Measurements from ENCODE around the gene SLC37A2. TPM values are rescaled to one million over a fixed set of nuclear protein-coding genes. Genes with fewer than 3 reads are reported as not detected.
"Not testable (repeated sequence)": the region's sequence is repeated elsewhere in the genome, so short reads cannot be mapped to it uniquely, and the experiment has no call there.

Gene SLC37A2
- total RNA-seq, 1 donor from 2014 or later, result 0.64 TPM

DNA sequence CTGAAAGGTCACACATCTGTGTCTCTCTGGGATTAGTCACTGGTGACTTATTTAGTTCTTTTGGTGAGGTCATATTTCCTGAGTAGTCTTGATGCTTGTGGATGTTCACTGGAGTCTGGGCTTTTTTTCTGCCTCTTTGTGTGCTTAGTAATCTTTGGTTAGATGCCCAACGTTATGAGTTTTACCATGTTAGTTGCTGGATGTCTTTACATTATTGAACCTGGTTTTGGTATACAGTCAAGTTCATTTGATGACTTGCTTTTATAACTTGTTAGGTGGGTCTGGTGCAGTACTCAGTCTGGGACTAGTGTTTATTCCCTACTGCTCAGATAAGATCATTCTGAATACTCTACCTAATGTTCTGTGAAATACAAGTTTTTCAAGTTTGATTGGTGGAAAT, 26.2 kb upstream of the SLC37A2 start:
- no peaks in the 10 kb centered on the region for H3K4me1 Mint-ChIP-seq (ENCODE audit: unreplicated experiment)
- TF ChIP-seq, protein P1, sequence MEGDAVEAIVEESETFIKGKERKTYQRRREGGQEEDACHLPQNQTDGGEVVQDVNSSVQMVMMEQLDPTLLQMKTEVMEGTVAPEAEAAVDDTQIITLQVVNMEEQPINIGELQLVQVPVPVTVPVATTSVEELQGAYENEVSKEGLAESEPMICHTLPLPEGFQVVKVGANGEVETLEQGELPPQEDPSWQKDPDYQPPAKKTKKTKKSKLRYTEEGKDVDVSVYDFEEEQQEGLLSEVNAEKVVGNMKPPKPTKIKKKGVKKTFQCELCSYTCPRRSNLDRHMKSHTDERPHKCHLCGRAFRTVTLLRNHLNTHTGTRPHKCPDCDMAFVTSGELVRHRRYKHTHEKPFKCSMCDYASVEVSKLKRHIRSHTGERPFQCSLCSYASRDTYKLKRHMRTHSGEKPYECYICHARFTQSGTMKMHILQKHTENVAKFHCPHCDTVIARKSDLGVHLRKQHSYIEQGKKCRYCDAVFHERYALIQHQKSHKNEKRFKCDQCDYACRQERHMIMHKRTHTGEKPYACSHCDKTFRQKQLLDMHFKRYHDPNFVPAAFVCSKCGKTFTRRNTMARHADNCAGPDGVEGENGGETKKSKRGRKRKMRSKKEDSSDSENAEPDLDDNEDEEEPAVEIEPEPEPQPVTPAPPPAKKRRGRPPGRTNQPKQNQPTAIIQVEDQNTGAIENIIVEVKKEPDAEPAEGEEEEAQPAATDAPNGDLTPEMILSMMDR (IDR thresholded peaks at IDR 0.05), result no peak
- no peaks in the 10 kb centered on the region for H3K27me3 Mint-ChIP-seq (ENCODE audit: unreplicated experiment)
- peaks cover 3% of the 10 kb centered on the region for H3K36me3 Mint-ChIP-seq (ENCODE audit: unreplicated experiment)
- H3K27ac Mint-ChIP-seq (ENCODE audit: unreplicated experiment), result no peak overlapping the region
- no peak overlapping the region for H3K4me3 Mint-ChIP-seq (ENCODE audit: unreplicated experiment)
- DNase-seq (ENCODE audit: extremely low spot score, unreplicated experiment), result no peak
- H3K9me3 Mint-ChIP-seq (ENCODE audit: unreplicated experiment), result peaks cover 34% of the 10 kb centered on the region

DNA sequence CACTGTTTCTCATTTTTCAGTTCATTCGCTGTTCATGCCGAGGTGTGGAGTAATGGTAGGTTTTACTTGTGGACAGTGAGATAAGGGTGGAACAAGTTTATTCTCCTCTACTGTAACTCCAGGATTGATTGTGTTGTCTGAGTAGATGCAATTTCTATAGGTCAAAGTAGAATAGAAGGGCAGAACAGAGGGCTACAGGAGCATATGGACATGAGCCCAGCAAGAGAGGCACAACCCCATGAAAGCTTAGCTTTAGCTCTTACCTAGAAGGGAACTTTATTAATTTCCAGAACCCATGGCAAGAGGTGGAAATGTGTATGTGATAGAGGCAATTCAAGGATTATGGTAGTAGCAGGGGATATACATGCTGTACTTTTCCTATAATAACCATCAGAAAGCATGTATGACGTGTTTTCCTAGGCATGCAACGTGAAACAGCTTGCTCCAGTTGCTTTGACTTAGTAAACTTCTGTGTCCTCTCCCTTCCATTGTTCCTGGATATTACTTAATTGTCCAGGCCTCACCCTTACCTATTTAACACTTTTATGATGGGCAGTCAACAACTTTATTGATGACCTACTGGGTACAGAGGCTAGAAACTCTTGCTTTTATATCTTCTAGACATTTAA, 13.8 kb upstream of the SLC37A2 start:
- TF ChIP-seq, protein P1 (IDR thresholded peaks at IDR 0.05), result no peak
- H3K27me3 Mint-ChIP-seq (ENCODE audit: unreplicated experiment), result no peaks in the 10 kb centered on the region
- no peak for DNase-seq (ENCODE audit: extremely low spot score, unreplicated experiment)
- H3K36me3 Mint-ChIP-seq (ENCODE audit: unreplicated experiment), result no peaks in the 10 kb centered on the region
- H3K4me1 Mint-ChIP-seq (ENCODE audit: unreplicated experiment), result no peaks in the 10 kb centered on the region
- H3K27ac Mint-ChIP-seq (ENCODE audit: unreplicated experiment), result no peak overlapping the region
- no peak overlapping the region for H3K4me3 Mint-ChIP-seq (ENCODE audit: unreplicated experiment)
- H3K9me3 Mint-ChIP-seq (ENCODE audit: unreplicated experiment), result peaks cover 4% of the 10 kb centered on the region

- H3K4me1 Mint-ChIP-seq (ENCODE audit: unreplicated experiment), result peaks cover 2% of the 10 kb centered on the region
- no peak overlapping the region for H3K27ac Mint-ChIP-seq (ENCODE audit: unreplicated experiment)
- TF ChIP-seq, protein P1 (IDR thresholded peaks at IDR 0.05), result no peak
- no peak for DNase-seq (ENCODE audit: extremely low spot score, unreplicated experiment)
- H3K27me3 Mint-ChIP-seq (ENCODE audit: unreplicated experiment), result no peaks in the 10 kb centered on the region
- no peak overlapping the region for H3K4me3 Mint-ChIP-seq (ENCODE audit: unreplicated experiment)
- no peaks in the 10 kb centered on the region for H3K9me3 Mint-ChIP-seq (ENCODE audit: unreplicated experiment)
- no peaks in the 10 kb centered on the region for H3K36me3 Mint-ChIP-seq (ENCODE audit: unreplicated experiment)
Measured at GRCh38 chr11:125052047-125052446, 11.1 kb upstream of the SLC37A2 start.

- H3K36me3 Mint-ChIP-seq (ENCODE audit: unreplicated experiment), result no peaks in the 10 kb centered on the region
- TF ChIP-seq, protein P1 (IDR thresholded peaks at IDR 0.05), result no peak
- no peaks in the 10 kb centered on the region for H3K27me3 Mint-ChIP-seq (ENCODE audit: unreplicated experiment)
- H3K4me1 Mint-ChIP-seq (ENCODE audit: unreplicated experiment), result peaks cover 4% of the 10 kb centered on the region
- DNase-seq (ENCODE audit: extremely low spot score, unreplicated experiment), result no peak
- no peak overlapping the region for H3K27ac Mint-ChIP-seq (ENCODE audit: unreplicated experiment)
- no peaks in the 10 kb centered on the region for H3K9me3 Mint-ChIP-seq (ENCODE audit: unreplicated experiment)
- no peak overlapping the region for H3K4me3 Mint-ChIP-seq (ENCODE audit: unreplicated experiment)
Measured at GRCh38 chr11:125053167-125053566, 9.9 kb upstream of the SLC37A2 start.

- no peaks in the 10 kb centered on the region for H3K9me3 Mint-ChIP-seq (ENCODE audit: unreplicated experiment)
- no peak overlapping the region for H3K4me3 Mint-ChIP-seq (ENCODE audit: unreplicated experiment)
- H3K4me1 Mint-ChIP-seq (ENCODE audit: unreplicated experiment), result peaks cover 4% of the 10 kb centered on the region
- TF ChIP-seq, protein P1 (IDR thresholded peaks at IDR 0.05), result no peak
- no peaks in the 10 kb centered on the region for H3K36me3 Mint-ChIP-seq (ENCODE audit: unreplicated experiment)
- H3K27ac Mint-ChIP-seq (ENCODE audit: unreplicated experiment), result no peak overlapping the region
- H3K27me3 Mint-ChIP-seq (ENCODE audit: unreplicated experiment), result no peaks in the 10 kb centered on the region
- DNase-seq (ENCODE audit: extremely low spot score, unreplicated experiment), result no peak
Measured at GRCh38 chr11:125055107-125055715, 7.9 kb upstream of the SLC37A2 start.

DNA sequence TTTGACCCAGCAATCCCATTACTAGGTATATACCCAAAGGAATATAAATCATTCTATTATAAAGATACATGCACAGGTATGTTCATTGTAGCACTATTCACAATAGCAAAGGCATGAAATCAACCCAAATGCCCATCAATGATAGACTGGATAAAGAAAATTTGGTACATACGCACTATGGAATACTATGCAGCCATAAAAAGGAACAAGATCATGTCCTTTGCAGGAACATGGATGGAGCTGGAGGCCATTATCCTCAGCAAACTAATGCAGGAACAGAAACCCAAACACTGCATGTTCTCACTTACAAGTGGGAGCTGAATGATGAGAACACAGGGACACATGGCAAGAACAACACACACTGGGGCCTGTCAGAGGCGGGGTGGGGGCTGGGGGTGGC, 7.0 kb upstream of the SLC37A2 start:
- H3K4me3 Mint-ChIP-seq (ENCODE audit: unreplicated experiment); DNase-seq (ENCODE audit: extremely low spot score, unreplicated experiment); H3K4me1 Mint-ChIP-seq (ENCODE audit: unreplicated experiment); H3K27ac Mint-ChIP-seq (ENCODE audit: unreplicated experiment); H3K9me3 Mint-ChIP-seq (ENCODE audit: unreplicated experiment); H3K27me3 Mint-ChIP-seq (ENCODE audit: unreplicated experiment); H3K36me3 Mint-ChIP-seq (ENCODE audit: unreplicated experiment): not testable (repeated sequence)

Measured in osteocyte (in vitro differentiated cells).